Left forelimb (tissue), 1 donor: ENCODE data around the gene MRPL38.
"Not testable (repeated sequence)": the region's sequence is repeated elsewhere in the genome, so short reads cannot be mapped to it uniquely, and the experiment has no call there.

Source experiments
- DNase-seq: peaks from one replicate; pipeline ENCODE4 v3.0.0-alpha.2; 2018; ENCODE audit warnings: low spot score

The MRPL38 gene

DNA sequence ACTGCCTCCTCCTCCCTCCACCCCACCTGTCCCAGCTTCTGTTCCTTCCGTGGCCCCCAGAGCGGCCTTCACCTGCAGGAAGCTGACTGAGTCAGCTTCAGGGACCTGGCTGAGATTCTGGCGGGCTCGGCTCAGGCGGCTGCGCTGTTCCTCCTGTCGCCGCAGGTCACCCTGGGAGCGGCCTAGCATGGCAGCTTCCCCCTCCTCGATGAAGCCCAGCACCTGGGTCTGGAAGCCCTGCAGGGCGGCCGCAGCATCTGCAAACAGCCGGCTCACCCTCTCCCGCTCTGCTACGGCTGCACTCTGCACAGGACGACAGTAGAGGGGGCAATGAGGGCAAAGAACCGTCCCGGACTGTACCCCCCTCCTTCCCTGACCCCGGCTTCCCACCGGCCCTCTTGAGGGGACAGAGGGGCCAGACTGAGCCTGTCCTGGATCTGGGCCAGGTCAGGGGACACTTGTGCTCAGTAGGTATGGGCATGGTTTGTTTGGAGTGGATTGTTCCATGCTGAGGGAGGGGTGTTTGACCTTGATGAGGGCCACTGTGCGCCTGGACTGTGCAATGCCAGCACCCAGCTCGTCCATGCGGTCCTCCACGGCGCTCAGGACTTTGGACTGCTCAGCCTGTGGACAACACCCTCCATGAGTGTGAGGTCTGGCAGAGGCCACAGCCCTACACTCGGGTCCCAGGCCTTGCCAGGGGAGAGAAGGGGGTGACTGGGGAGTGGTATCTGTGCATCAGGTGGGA lies 28.3 kb downstream of the MRPL38 start:
- no peak for DNase-seq

DNA sequence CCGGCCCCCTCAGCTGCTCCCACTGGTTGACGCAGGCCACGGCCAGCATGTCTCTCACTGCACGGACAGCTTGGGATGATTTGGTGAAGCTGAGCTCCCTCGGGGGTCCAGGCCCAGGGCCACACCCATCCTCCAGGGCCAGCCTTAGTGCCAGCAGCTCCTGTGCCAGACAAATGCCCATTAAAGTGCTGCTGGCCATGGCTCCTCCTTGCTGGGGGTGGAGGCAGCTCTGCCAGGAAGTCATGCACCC lies 28.8 kb downstream of the MRPL38 start:
- no peak for DNase-seq

GRCh38 chr17:75875182-75875939 lies 29.3 kb downstream of the MRPL38 start:
- DNase-seq: no peak

DNA sequence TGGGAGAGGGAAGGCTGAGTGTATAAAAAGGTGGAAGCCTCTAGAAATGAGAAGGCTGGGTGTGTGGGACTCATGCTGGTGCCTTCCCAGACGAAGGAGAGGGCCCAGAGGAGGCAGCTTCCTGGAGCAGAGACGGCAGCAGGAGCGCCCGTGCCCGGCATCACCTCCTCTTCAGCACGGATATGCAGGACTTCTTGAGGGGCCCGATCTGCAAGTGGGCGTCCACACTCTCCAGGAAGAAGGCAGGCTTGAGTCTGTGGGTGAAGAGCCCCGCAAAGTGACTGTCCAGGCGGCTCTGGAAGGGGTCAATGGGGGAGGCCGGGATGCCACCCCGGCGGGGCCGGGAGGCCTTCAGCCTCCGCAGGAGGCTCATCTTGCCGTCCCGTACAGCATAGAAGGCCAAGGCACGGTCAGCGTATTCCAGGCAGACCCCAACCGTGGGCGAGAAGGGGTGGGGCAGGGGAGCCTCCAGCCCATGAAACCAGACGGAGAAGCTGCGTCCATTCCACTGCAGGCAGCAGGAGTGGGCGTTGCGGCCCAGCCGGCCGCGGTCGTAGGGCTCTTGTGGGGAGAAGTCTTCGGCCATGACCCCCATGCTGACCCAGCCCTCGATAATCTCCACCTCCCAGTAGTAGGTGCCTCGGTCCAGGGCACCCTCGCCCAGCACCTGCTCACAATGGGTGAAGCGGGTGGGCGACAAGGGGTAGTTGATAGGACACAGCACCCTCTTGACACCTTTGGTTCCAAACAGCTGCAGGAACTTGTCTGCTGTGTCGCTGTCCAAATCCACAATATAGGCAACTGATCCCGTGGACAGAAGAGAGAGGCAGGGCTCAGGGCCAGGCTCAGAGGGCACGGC lies 30.1 kb downstream of the MRPL38 start:
- no peak for DNase-seq

DNA sequence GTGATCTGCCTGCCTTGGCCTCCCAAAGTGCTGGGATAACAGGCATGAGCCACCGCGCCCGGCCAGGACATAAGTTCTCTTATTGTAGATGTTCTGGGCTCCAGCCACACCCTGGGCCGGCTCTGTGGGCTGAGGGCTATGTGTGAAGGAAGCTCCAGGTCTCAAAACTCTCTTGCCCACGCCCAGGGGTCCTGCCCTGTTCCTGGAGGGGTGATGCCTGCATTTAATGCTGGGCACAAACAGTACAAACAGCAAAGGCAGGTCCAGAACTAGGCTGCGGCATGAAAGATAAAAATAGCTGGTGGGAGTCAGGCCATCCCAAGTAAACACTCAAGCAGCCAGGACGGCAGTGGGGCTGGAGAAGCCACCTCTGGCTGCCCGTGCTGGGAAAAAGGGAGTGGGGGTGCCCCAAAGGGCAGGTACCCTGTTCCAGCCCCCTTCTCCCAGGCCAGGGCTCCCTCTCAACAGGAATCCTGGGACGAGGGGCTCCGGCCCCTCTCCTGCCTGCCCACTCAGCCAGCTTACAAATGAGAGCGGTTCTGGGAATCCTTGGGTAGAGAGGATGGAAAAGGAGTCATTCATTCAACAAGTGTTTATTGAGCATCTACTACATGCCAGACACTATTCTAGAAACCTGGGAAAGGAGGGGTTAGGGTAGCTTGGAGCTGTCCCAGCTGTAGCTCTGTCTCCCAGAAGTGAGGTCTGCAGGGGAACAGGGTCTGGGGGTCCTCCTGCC lies 30.9 kb downstream of the MRPL38 start:
- DNase-seq: no peak

- DNase-seq: no peak
Measured at GRCh38 chr17:75872434-75873351, 32.0 kb downstream of the MRPL38 start.

- not testable (repeated sequence) for DNase-seq
Measured at GRCh38 chr17:75870228-75870627, 34.5 kb downstream of the MRPL38 start.

GRCh38 chr17:75869282-75870141 lies 35.2 kb downstream of the MRPL38 start:
- no peak for DNase-seq

DNA sequence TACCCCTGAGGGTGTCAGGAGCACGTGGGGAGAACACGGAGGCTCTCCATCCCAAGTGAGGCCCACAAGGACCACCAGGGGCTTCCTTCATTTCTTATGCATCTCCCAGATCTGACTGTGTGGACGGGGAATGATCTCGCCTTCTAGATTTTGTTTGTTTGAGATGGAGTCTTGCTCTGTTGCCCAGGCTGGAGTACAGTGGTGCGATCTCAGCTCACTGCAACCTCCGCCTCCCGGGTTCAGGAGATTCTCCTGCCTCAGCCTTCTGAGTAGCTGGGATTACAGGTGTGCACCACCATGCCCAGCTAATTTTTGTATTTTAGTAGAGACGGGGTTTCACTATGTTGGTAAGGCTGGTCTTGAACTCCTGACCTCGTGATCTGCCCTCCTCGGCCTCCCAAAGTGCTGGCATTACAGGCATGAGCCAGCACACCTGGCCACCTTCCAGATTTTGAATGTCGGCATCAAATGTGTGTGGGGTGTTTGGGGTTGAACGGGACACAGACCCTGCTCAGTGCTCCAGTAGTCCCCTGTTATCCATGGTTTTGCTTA lies 35.9 kb downstream of the MRPL38 start:
- not testable (repeated sequence) for DNase-seq

- not testable (repeated sequence) for DNase-seq
Measured at GRCh38 chr17:75865404-75866188, 39.1 kb downstream of the MRPL38 start.

DNA sequence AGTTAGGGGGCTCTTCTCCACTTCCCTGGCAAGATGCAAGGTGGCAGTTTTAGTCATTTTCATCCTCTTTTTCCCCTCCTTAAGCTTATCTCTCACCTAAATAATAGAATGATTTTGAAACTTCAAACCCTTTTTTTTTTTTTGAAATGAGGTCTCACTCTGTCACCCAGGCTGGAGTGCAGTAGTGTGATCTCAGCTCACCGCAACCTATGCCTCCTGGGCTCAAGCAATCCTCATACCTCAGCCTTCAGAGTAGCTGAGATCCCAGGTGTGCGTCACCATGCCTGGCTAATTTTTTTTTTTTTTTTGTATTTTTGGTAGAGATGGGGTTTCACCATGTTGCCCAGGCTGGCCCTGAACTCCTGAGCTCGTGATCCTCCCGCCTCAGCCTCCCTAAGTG lies 39.8 kb downstream of the MRPL38 start:
- DNase-seq: not testable (repeated sequence)

GRCh38 chr17:75864448-75864871 lies 40.2 kb downstream of the MRPL38 start:
- peak; percentile 77 for DNase-seq

- DNase-seq: no peak
Measured at GRCh38 chr17:75861927-75862317, 42.8 kb downstream of the MRPL38 start.

GRCh38 chr17:75859358-75859757 lies 45.3 kb downstream of the MRPL38 start:
- DNase-seq: not testable (repeated sequence)

GRCh38 chr17:75856062-75856756 lies 48.5 kb downstream of the MRPL38 start:
- DNase-seq: peak; percentile 77

DNA sequence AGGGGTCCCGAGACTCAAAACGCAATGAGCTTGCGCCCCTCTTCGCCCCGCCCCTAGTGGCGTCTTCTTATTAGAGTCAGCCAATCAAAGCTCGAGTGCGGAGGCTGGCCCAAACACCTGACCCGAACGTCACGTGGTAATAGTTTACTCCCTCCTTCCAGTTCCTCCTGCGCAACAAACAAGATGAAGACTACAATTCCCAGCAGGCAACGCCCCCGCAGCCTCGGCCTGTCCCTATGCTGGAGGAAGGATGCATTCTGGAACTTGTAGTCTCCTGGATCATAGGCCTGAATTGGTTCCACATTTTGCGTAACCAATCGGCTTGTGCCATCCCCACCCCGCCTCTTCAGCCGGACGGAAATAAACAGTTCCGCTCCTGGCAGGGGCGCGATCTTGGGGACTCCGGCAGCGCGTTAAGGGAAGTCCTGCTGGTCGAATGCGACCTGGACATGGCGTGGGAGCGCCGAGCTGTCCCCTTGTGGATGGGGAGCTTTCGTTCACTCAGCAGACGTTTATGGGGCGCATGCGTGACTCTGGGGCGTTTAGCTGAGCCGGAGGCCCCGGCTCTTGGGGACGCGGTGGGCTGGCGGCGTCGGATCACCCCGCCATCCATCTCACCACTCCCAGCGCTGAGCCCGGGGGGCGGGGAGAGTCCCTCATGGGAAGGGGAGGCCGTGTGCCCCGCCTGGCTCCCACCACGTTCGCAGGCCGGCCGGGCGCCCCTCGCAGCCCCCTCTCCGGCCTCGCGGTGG lies 49.2 kb downstream of the MRPL38 start, which contains the start of gene WBP2:
TSS of gene WBP2 (minus strand) at position 26 of the 752 bp plus-strand sequence. CDS start 38 bp downstream, outside the sequence.
- DNase-seq: peak; percentile 97

DNA sequence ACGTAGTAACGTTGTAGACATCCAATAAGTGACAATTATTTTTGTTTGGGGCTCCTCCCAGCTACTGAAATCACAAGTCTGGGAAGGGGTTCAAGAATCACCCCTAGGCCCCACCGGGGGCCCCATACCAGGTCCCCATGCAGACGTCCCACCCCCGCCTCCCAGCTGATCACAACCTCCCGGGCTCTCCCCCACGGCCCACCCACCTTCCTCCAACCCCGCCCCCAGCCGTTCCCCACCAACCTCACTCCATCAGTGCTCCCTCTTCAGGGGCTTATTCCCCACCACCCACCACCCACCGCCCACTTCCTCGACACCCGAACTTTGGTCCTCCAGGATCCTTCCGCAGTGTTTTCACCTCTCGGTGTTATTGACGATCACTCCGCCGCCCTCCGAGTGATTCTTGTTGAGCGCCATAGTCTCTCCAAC lies 49.8 kb downstream of the MRPL38 start:
- no peak for DNase-seq
